K562 (cell line): ENCODE measurements around the gene CSMD2. TPM values are rescaled to one million over a fixed set of nuclear protein-coding genes. Genes with fewer than 3 reads are reported as not detected.

ENCODE experiments used
- ASH1L ChIP-seq: fragments of 450-650 bp; IDR thresholded peaks from 2 replicates; pipeline ENCODE4 v1.6.1; 2018; ENCODE audit warnings: borderline replicate concordance, mild to moderate bottlenecking, low read depth; ENCODE audit not compliant: partially characterized antibody
- BDP1 ChIP-seq: IDR thresholded peaks from 3 replicates; pipeline ENCODE4 v1.6.1; 2011; ENCODE audit not compliant: insufficient read length, insufficient read depth
- DPF2 ChIP-seq: fragments of 450-650 bp; IDR thresholded peaks from 2 replicates; pipeline ENCODE4 v1.6.1; 2016
- EHMT2 ChIP-seq: fragments of 450-650 bp; IDR thresholded peaks from 2 replicates; pipeline ENCODE4 v1.6.1; 2018; ENCODE audit warnings: antibody characterized with exemption
- ELF1 ChIP-seq: fragments of 200-800 bp; sonication (Bioruptor generic); IDR thresholded peaks from 2 replicates; pipeline ENCODE4 v1.6.1; 2016; ENCODE audit warnings: missing genetic modification characterization, missing compliant biosample characterization
- ESRRA ChIP-seq: fragments of 450-650 bp; IDR thresholded peaks from 2 replicates; pipeline ENCODE4 v1.6.1; 2014; ENCODE audit warnings: low read depth, mild to moderate bottlenecking, moderate library complexity, borderline replicate concordance
- HNRNPL ChIP-seq: fragments of 200-400 bp; formaldehyde crosslinking; IDR thresholded peaks from 2 replicates; pipeline ENCODE4 v1.6.1; 2017; ENCODE audit warnings: low read depth, mild to moderate bottlenecking, low read length
- KAT2B ChIP-seq: IDR thresholded peaks from one replicate; pipeline ENCODE4 v1.6.1; 2012; ENCODE audit warnings: low read depth, mild to moderate bottlenecking, control low read depth, inconsistent platforms, low read length, moderate library complexity
- MAZ ChIP-seq, 2 experiments: fragments of 450-650 bp in 1 of 2; sonication (generic) in 1 of 2; formaldehyde crosslinking; IDR thresholded peaks in 1 of 2; conservative IDR thresholded peaks in 1 of 2; 2 replicates each; pipeline versions ENCODE4 v1.4.0 to v1.5.0; 2020; ENCODE audit warnings: mild to moderate bottlenecking in 1 of 2, missing genetic modification reagents in 1 of 2
- MCM3 ChIP-seq: fragments of 450-650 bp; IDR thresholded peaks from 2 replicates; pipeline ENCODE4 v1.6.1; 2016
- RBM25 ChIP-seq: fragments of 200-400 bp; formaldehyde crosslinking; IDR thresholded peaks from 2 replicates; pipeline ENCODE4 v1.6.1; 2018; ENCODE audit warnings: low read length, low read depth, moderate library complexity; ENCODE audit not compliant: severe bottlenecking
- SAP30 ChIP-seq: fragments of 200-600 bp; sonication (generic); IDR thresholded peaks from 2 replicates; pipeline ENCODE4 v1.6.1; 2012; ENCODE audit warnings: borderline replicate concordance, low read depth, mild to moderate bottlenecking, moderate library complexity, low read length, control low read depth, inconsistent platforms; ENCODE audit not compliant: insufficient read depth, poor library complexity, severe bottlenecking
- TAF7 ChIP-seq: fragments of 450-650 bp; IDR thresholded peaks from 2 replicates; pipeline ENCODE4 v1.6.1; 2016; ENCODE audit warnings: missing genetic modification characterization, missing compliant biosample characterization
- ZC3H8 ChIP-seq: fragments of 450-650 bp; IDR thresholded peaks from 2 replicates; pipeline ENCODE4 v1.6.1; 2017
- ZNF239 ChIP-seq: fragments of 250-450 bp; sonication (Bioruptor Pico); IDR thresholded peaks from 2 replicates; pipeline ENCODE4 v1.4.0; 2020; ENCODE audit warnings: mild to moderate bottlenecking
- polyA plus RNA-seq, 8 experiments: library from polyadenylated mRNA; depleted of rRNA in 4 of 8; stranded (reverse) in 5 of 8; unstranded in 3 of 8; fragments of >200 nt; fragmentation: Nextera tagmentation in 2 of 8; fragmentation: Illumina TruSeq in 1 of 8; extraction: Ambion mirVana in 2 of 8; extraction: Trizol in 1 of 8; gene quantifications; 2 replicates each; pipeline versions ENCODE4 v1.2.1 to v1.2.3, GENCODE V29; 2011 to 2014; ENCODE audit warnings: inconsistent platforms in 1 of 8, missing spikeins in 1 of 8
- total RNA-seq, 7 experiments: library from RNA; depleted of rRNA in 6 of 7; stranded (reverse); fragments of >200 nt in 6 of 7; fragmentation: Illumina TruSeq in 2 of 7; extraction: Trizol in 2 of 7; gene quantifications; 2 replicates each; pipeline versions ENCODE4 v1.2.1 to v1.2.3, GENCODE V29; 2011 to 2021; ENCODE audit warnings: low replicate concordance in 1 of 7
- TF ChIP-seq, protein P1 (sequence below): fragments of 450-650 bp; IDR thresholded peaks from 2 replicates; pipeline ENCODE4 v1.6.1; 2016; ENCODE audit warnings: missing biosample characterization, missing genetic modification characterization
- TF ChIP-seq, protein P2 (sequence below): sonication (generic); formaldehyde crosslinking; IDR thresholded peaks from 2 replicates; pipeline ENCODE4 v1.5.0; 2020; ENCODE audit warnings: missing genetic modification reagents
- TF ChIP-seq, protein P3 (sequence below): fragments of 450-650 bp; formaldehyde crosslinking; conservative IDR thresholded peaks from 2 replicates; pipeline ENCODE4 v1.4.0; 2022; ENCODE audit warnings: mild to moderate bottlenecking, missing genetic modification characterization
- TF ChIP-seq, protein P4 (sequence below): sonication (generic); formaldehyde crosslinking; IDR thresholded peaks from 2 replicates; pipeline ENCODE4 v1.8.0; 2022; ENCODE audit warnings: missing genetic modification reagents, mild to moderate bottlenecking, moderate library complexity, borderline replicate concordance
- TF ChIP-seq, protein P5 (sequence below): fragments of 250-450 bp; sonication (Bioruptor Pico); IDR thresholded peaks from 2 replicates; pipeline ENCODE4 v1.4.0; 2020; ENCODE audit warnings: mild to moderate bottlenecking, moderate library complexity

Gene CSMD2
- total and polyA plus RNA-seq, 9 of the 15 experiments (the other 6 are each of a cell fraction or from before 2014, with no cell fraction given), result not detected

DNA sequence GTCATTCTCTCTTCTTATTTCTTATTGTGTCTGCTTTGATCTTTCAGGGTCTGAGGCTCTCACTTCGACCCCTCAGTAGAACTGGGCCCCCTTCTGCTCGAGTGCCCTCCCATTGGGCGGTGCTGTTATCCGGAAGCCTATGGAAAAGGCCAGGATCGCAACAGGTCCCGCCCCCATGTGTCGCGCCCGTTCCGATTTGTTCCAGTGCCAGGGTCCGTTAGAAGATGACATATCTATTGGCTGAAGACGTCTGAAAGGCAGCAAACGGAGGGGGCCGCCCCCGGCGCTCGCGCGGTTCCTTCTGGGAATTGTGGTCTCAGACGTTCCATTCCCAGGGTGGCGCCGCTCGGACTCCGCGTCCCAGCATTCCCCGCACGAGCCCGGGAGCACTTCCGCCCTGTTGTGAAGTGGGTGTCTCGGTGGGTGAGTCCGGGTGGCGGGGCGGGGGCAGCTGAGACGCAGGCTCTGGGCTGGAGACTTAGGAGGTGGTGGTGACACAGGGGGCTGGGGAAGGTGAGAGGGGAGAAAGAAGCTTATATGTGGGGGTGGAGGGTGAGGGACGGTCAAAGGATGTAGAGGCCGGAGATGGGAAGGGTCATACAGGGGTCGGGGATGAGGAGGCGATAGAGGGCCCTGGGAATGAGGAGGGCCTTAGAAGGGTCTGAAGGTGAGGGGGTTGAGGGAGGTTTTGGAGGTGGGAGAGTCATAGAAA is 692.6 kb downstream of the CSMD2 start, which contains the start of gene ZSCAN20 (continued):
- TF ChIP-seq, protein P1, sequence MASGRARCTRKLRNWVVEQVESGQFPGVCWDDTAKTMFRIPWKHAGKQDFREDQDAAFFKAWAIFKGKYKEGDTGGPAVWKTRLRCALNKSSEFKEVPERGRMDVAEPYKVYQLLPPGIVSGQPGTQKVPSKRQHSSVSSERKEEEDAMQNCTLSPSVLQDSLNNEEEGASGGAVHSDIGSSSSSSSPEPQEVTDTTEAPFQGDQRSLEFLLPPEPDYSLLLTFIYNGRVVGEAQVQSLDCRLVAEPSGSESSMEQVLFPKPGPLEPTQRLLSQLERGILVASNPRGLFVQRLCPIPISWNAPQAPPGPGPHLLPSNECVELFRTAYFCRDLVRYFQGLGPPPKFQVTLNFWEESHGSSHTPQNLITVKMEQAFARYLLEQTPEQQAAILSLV (tag), result no peak
- TF ChIP-seq TAF7 (tag) (peak; percentile 57; the same call in 1 of the 2 replicates), ELF1 (peak; percentile 90), ASH1L (peak; percentile 94), MCM3 (no peak), DPF2 (no peak), ESRRA (peak; percentile 57; the same call in 1 of the 2 replicates), BDP1 (no peak), RBM25 (peak; percentile 94), HNRNPL (no peak), MAZ (CRISPR knock-in tag; conservative IDR thresholded peaks at IDR 0.05 in 1 of 2, IDR thresholded peaks at IDR 0.05 in 1 of 2) (peak; percentile 74 to 77), ZC3H8 (0 out of 2 replicates have a peak, but pooled peaks have one; percentile 59), SAP30 (no peak), EHMT2 (peak; percentile 82), KAT2B (no peak), ZNF239 (CRISPR knock-in tag) (no peak)
- TF ChIP-seq, protein P2, sequence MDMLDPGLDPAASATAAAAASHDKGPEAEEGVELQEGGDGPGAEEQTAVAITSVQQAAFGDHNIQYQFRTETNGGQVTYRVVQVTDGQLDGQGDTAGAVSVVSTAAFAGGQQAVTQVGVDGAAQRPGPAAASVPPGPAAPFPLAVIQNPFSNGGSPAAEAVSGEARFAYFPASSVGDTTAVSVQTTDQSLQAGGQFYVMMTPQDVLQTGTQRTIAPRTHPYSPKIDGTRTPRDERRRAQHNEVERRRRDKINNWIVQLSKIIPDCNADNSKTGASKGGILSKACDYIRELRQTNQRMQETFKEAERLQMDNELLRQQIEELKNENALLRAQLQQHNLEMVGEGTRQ (CRISPR knock-in tag), result no peak
- TF ChIP-seq, protein P3, sequence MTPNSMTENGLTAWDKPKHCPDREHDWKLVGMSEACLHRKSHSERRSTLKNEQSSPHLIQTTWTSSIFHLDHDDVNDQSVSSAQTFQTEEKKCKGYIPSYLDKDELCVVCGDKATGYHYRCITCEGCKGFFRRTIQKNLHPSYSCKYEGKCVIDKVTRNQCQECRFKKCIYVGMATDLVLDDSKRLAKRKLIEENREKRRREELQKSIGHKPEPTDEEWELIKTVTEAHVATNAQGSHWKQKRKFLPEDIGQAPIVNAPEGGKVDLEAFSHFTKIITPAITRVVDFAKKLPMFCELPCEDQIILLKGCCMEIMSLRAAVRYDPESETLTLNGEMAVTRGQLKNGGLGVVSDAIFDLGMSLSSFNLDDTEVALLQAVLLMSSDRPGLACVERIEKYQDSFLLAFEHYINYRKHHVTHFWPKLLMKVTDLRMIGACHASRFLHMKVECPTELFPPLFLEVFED (CRISPR knock-in tag), result peak; percentile 85; the same call in 1 of the 2 replicates
- TF ChIP-seq, protein P4, sequence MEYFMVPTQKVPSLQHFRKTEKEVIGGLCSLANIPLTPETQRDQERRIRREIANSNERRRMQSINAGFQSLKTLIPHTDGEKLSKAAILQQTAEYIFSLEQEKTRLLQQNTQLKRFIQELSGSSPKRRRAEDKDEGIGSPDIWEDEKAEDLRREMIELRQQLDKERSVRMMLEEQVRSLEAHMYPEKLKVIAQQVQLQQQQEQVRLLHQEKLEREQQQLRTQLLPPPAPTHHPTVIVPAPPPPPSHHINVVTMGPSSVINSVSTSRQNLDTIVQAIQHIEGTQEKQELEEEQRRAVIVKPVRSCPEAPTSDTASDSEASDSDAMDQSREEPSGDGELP (CRISPR knock-in tag), result peak; percentile 77; the same call in 1 of the 2 replicates
- TF ChIP-seq, protein P5, sequence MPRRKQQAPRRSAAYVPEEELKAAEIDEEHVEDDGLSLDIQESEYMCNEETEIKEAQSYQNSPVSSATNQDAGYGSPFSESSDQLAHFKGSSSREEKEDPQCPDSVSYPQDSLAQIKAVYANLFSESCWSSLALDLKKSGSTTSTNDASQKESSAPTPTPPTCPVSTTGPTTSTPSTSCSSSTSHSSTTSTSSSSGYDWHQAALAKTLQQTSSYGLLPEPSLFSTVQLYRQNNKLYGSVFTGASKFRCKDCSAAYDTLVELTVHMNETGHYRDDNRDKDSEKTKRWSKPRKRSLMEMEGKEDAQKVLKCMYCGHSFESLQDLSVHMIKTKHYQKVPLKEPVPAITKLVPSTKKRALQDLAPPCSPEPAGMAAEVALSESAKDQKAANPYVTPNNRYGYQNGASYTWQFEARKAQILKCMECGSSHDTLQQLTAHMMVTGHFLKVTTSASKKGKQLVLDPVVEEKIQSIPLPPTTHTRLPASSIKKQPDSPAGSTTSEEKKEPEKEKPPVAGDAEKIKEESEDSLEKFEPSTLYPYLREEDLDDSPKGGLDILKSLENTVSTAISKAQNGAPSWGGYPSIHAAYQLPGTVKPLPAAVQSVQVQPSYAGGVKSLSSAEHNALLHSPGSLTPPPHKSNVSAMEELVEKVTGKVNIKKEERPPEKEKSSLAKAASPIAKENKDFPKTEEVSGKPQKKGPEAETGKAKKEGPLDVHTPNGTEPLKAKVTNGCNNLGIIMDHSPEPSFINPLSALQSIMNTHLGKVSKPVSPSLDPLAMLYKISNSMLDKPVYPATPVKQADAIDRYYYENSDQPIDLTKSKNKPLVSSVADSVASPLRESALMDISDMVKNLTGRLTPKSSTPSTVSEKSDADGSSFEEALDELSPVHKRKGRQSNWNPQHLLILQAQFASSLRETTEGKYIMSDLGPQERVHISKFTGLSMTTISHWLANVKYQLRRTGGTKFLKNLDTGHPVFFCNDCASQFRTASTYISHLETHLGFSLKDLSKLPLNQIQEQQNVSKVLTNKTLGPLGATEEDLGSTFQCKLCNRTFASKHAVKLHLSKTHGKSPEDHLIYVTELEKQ (CRISPR knock-in tag), result no peak
